Liver (tissue), 3 donors: ENCODE measurements around the gene CDK17.

ENCODE experiments used
- ATF3 ChIP-seq: IDR thresholded peaks from 2 replicates; pipeline ENCODE4 v1.6.1; 2016; ENCODE audit warnings: antibody characterized with exemption
- CTCF ChIP-seq: fragments of 150-350 bp; IDR thresholded peaks from 2 replicates; pipeline ENCODE4 v1.5.1; 2017; ENCODE audit warnings: improper control_type of control experiment, low read depth, low read length; ENCODE audit not compliant: missing input control
- EGR1 ChIP-seq, 2 donors: IDR thresholded peaks; 2 replicates each; pipeline ENCODE4 v1.6.1; 2016 to 2018; ENCODE audit warnings: antibody characterized with exemption in 2 of 2, low read depth in 2 of 2
- GABPA ChIP-seq, 2 donors: IDR thresholded peaks in 1 of 2; conservative IDR thresholded peaks in 1 of 2; 2 replicates each; pipeline ENCODE4 v1.6.1; 2016; ENCODE audit warnings: antibody characterized with exemption in 2 of 2, mild to moderate bottlenecking in 1 of 2, moderate library complexity in 1 of 2
- MAX ChIP-seq: IDR thresholded peaks from 2 replicates; pipeline ENCODE4 v1.6.1; 2016; ENCODE audit warnings: antibody characterized with exemption
- REST ChIP-seq: IDR thresholded peaks from 2 replicates; pipeline ENCODE4 v1.6.1; 2016; ENCODE audit warnings: antibody characterized with exemption, mild to moderate bottlenecking
- RXRA ChIP-seq, 2 donors: IDR thresholded peaks; 2 replicates each; pipeline ENCODE4 v1.6.1; 2017 to 2018; ENCODE audit warnings: antibody characterized with exemption in 2 of 2, mild to moderate bottlenecking in 1 of 2
- SP1 ChIP-seq: IDR thresholded peaks from 2 replicates; pipeline ENCODE4 v1.6.1; 2018; ENCODE audit warnings: antibody characterized with exemption, mild to moderate bottlenecking
- TAF1 ChIP-seq: conservative IDR thresholded peaks from 2 replicates; pipeline ENCODE4 v1.6.1; 2016; ENCODE audit warnings: antibody characterized with exemption, mild to moderate bottlenecking
- ZBTB33 ChIP-seq: IDR thresholded peaks from 2 replicates; pipeline ENCODE4 v1.6.1; 2016; ENCODE audit warnings: antibody characterized with exemption
- donor health status: healthy.
- donor health status: healthy.

- TF ChIP-seq CTCF: no peak
- TF ChIP-seq RXRA (IDR thresholded peaks at IDR 0.05): no peak
- no peak for TF ChIP-seq ATF3
- TF ChIP-seq GABPA (IDR thresholded peaks at IDR 0.05 in 1 of 2, conservative IDR thresholded peaks at IDR 0.05 in 1 of 2): no peak
- TF ChIP-seq EGR1 (IDR thresholded peaks at IDR 0.05; ENCODE audit: low read depth in 2 of 2): no peak
- TF ChIP-seq TAF1: no peak
- TF ChIP-seq SP1: no peak
- TF ChIP-seq MAX: no peak
- TF ChIP-seq ZBTB33: no peak
- TF ChIP-seq REST: no peak
These were observed 86.6 kb downstream of the CDK17 start for GRCh38 chr12:96313606-96314005.
